Kidney (tissue), 14 donors: ENCODE measurements around the gene OR51T1. TPM values are rescaled to one million over a fixed set of nuclear protein-coding genes. Genes with fewer than 3 reads are reported as not detected.

Experiments
- DNase-seq, 5 donors: peaks; one replicate each; pipeline ENCODE4 v3.0.0-alpha.2; 2013 to 2020
- FAIRE-seq: peaks from 2 replicates; lab custom pipeline; 2012; peaks lifted over from hg19 to GRCh38; lab: Jason Lieb, UNC
- H3K27ac ChIP-seq, 2 donors: one replicate each; pipeline ENCODE4 v1.7.0; 2013; ENCODE audit warnings: low read depth in 2 of 2, low read length in 2 of 2, inconsistent platforms in 1 of 2
- H3K27me3 ChIP-seq: one replicate; pipeline ENCODE4 v1.7.1; 2013; ENCODE audit warnings: low read length, inconsistent platforms; ENCODE audit not compliant: control insufficient read depth, insufficient read depth
- H3K36me3 ChIP-seq, 3 donors: one replicate each; pipeline versions ENCODE4 v1.7.0 to v1.7.1; 2013; ENCODE audit warnings: low read length in 3 of 3, control low read depth in 1 of 3, inconsistent platforms in 1 of 3; ENCODE audit not compliant: insufficient read depth in 3 of 3, control insufficient read depth in 2 of 3
- H3K4me1 ChIP-seq, 3 donors: one replicate each; pipeline versions ENCODE4 v1.7.0 to v1.7.1; 2013; ENCODE audit warnings: low read length in 3 of 3, inconsistent platforms in 1 of 3, low read depth in 1 of 3; ENCODE audit not compliant: control insufficient read depth in 2 of 3, insufficient read depth in 2 of 3
- H3K4me3 ChIP-seq, 3 donors: one replicate each; pipeline versions ENCODE4 v1.7.0 to v1.8.1; 2013; ENCODE audit warnings: low read length in 3 of 3, control low read depth in 1 of 3, inconsistent platforms in 1 of 3
- H3K9ac ChIP-seq, 3 donors: one replicate each; pipeline versions ENCODE4 v1.7.0 to v1.7.1; 2013; ENCODE audit warnings: low read length in 3 of 3, control low read depth in 1 of 3, inconsistent platforms in 1 of 3
- H3K9me3 ChIP-seq, 3 donors: one replicate each; pipeline versions ENCODE4 v1.7.0 to v1.7.1; 2013; ENCODE audit warnings: low read length in 3 of 3, control low read depth in 1 of 3, inconsistent platforms in 1 of 3; ENCODE audit not compliant: control insufficient read depth in 2 of 3, insufficient read depth in 1 of 3
- CTCF ChIP-seq: IDR thresholded peaks from 3 replicates; pipeline ENCODE4 v1.5.1; 2012; ENCODE audit warnings: mild to moderate bottlenecking, moderate library complexity, borderline replicate concordance; ENCODE audit not compliant: insufficient read depth; ENCODE audit errors: extremely low read depth
- intact Hi-C: fragments of 100-400 bp; cut with DNase I; formaldehyde crosslinking; loops from one replicate; pipeline ENCODE4 v1.11.1; 2022
- polyA plus RNA-seq: library from polyadenylated mRNA; stranded (reverse); fragments of 350-450 nt; fragmentation: Illumina TruSeq; extraction: RNeasy Lipid Tissue Mini Kit (QIAGEN cat#74804); gene quantifications from one replicate; pipeline ENCODE4 v1.2.3, GENCODE V29; 2014; ENCODE audit warnings: low read depth, low replicate concordance; ENCODE audit not compliant: insufficient read depth
- total RNA-seq: library from RNA; stranded (reverse); fragmentation: NEBNext Ultra II Directional; extraction: Animal tissue kit (Norgen Biotek cat#: 25700); gene quantifications from one replicate; pipeline ENCODE4 v1.2.1, GENCODE V29; 2021
- donor health status: control.
- donor health status: control.
- donor health status: control.
- donor health status: control.
- donor health status: control.
- donor health status: DM: yes; HTN: yes; CAD: no.
- donor health status: Normal renal cell carcinoma (clear cell type).

The OR51T1 gene
- total and polyA plus RNA-seq, 2 donors from 2014 or later = not detected

DNA sequence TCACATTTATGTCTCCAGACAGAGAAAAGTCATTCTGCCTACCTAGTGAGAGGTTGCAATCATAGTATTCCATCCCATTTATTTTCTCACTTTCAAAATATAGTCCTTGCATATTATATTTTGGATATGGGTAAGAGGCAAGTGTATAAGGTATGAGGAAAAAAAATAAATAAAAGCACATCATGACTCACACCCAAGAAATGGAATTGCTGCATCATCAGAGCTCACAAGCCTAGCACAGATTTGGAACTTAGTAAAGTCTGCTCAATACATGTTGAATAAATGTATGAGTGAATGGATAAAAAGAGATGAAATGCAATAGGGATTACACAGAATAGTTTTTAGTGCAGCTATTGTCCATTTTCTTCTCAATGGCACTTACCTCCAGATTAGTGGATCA is 44.9 kb downstream of the OR51T1 start:
- H3K4me1 ChIP-seq = no peaks in the 10 kb centered on the region
- H3K27ac ChIP-seq = no peak overlapping the region
- H3K9ac ChIP-seq = no peak overlapping the region
- DNase-seq (no peak), FAIRE-seq (no peak)
- no peaks in the 10 kb centered on the region for H3K27me3 ChIP-seq
- intact Hi-C loops = no loop called here
- H3K4me3 ChIP-seq = no peak overlapping the region
- no peaks in the 10 kb centered on the region for H3K9me3 ChIP-seq
- no peak for TF ChIP-seq CTCF
- no peaks in the 10 kb centered on the region for H3K36me3 ChIP-seq

Other genes starting within 250 kb of the OR51T1 start
- gene OR51D1, start 244.4 kb upstream of the OR51T1 start, total RNA-seq = not detected
- gene OR51D1, start 244.4 kb upstream of the OR51T1 start, polyA plus RNA-seq = not detected
- gene OR51E1, start 237.9 kb upstream of the OR51T1 start, total RNA-seq = 1.4 TPM
- 1.7 TPM for gene OR51E1, start 237.9 kb upstream of the OR51T1 start, polyA plus RNA-seq
- gene OR51E2, start 184.0 kb upstream of the OR51T1 start, total RNA-seq = 1.2 TPM
- gene OR51E2, start 184.0 kb upstream of the OR51T1 start, polyA plus RNA-seq = 0.95 TPM
- not detected for gene MMP26, start 177.1 kb upstream of the OR51T1 start, total RNA-seq
- not detected for gene MMP26, start 177.1 kb upstream of the OR51T1 start, polyA plus RNA-seq
- gene OR51F1, start 112.0 kb upstream of the OR51T1 start, total RNA-seq = not detected
- gene OR51F1, start 112.0 kb upstream of the OR51T1 start, polyA plus RNA-seq = not detected
- gene OR52R1, start 77.5 kb upstream of the OR51T1 start, total RNA-seq = not detected
- gene OR52R1, start 77.5 kb upstream of the OR51T1 start, polyA plus RNA-seq = not detected
- gene OR51F2, start 60.6 kb upstream of the OR51T1 start, total RNA-seq = not detected
- not detected for gene OR51F2, start 60.6 kb upstream of the OR51T1 start, polyA plus RNA-seq
- not detected for gene OR51S1, start 32.7 kb upstream of the OR51T1 start, total RNA-seq
- not detected for gene OR51S1, start 32.7 kb upstream of the OR51T1 start, polyA plus RNA-seq
- not detected for gene OR51A7, start 21.9 kb downstream of the OR51T1 start, total RNA-seq
- gene OR51A7, start 21.9 kb downstream of the OR51T1 start, polyA plus RNA-seq = not detected
- gene OR51G2, start 37.5 kb downstream of the OR51T1 start, total RNA-seq = not detected
- gene OR51G2, start 37.5 kb downstream of the OR51T1 start, polyA plus RNA-seq = not detected
- gene OR51G1, start 42.4 kb downstream of the OR51T1 start, total RNA-seq = not detected
- gene OR51G1, start 42.4 kb downstream of the OR51T1 start, polyA plus RNA-seq = not detected
- gene OR51A4, start 65.7 kb downstream of the OR51T1 start, total RNA-seq = not detected
- not detected for gene OR51A4, start 65.7 kb downstream of the OR51T1 start, polyA plus RNA-seq
- not detected for gene OR51A2, start 73.8 kb downstream of the OR51T1 start, total RNA-seq
- gene OR51A2, start 73.8 kb downstream of the OR51T1 start, polyA plus RNA-seq = not detected
- not detected for gene OR51L1, start 113.0 kb downstream of the OR51T1 start, total RNA-seq
- gene OR51L1, start 113.0 kb downstream of the OR51T1 start, polyA plus RNA-seq = not detected
- gene OR52J3, start 164.6 kb downstream of the OR51T1 start, total RNA-seq = not detected
- gene OR52J3, start 164.6 kb downstream of the OR51T1 start, polyA plus RNA-seq = not detected
- gene OR52E2, start 177.7 kb downstream of the OR51T1 start, total RNA-seq = not detected
- gene OR52E2, start 177.7 kb downstream of the OR51T1 start, polyA plus RNA-seq = not detected
- not detected for gene OR52E1, start 187.7 kb downstream of the OR51T1 start, total RNA-seq
- not detected for gene OR52E1, start 187.7 kb downstream of the OR51T1 start, polyA plus RNA-seq